ENCODE results near the gene KCNJ6. TPM values are rescaled to one million over a fixed set of nuclear protein-coding genes. Genes with fewer than 3 reads are reported as not detected.

KCNJ6 gene
- total and polyA plus RNA-seq, 5 donors from 2014 or later = not detected

GRCh38 chr21:37797403-37797802 is 118.9 kb downstream of the KCNJ6 start:
- H3K27me3 Mint-ChIP-seq = no peaks in the 10 kb centered on the region
- Histone ChIP-seq H3K27me3 (ENCODE audit: control insufficient read depth, insufficient read depth, low read length) (no peaks in the 10 kb centered on the region), H3K4me1 (ENCODE audit: control insufficient read depth, insufficient read depth, low read length, poor library complexity, severe bottlenecking) (no peaks in the 10 kb centered on the region), H3K27ac (ENCODE audit: insufficient read depth, low read length, poor library complexity, severe bottlenecking) (no peak overlapping the region), H3K36me3 (ENCODE audit: control insufficient read depth, insufficient read depth, low read length) (no peaks in the 10 kb centered on the region), H3K4me3 (ENCODE audit: low read depth, low read length) (no peak overlapping the region), H3K9me3 (ENCODE audit: control insufficient read depth in 2 of 2, low read length in 2 of 2) (no peaks in the 10 kb centered on the region)
- no peaks in the 10 kb centered on the region for H3K36me3 Mint-ChIP-seq
- H3K27ac Mint-ChIP-seq = no peak overlapping the region
- H3K4me3 Mint-ChIP-seq = no peak overlapping the region
- no peaks in the 10 kb centered on the region for H3K4me1 Mint-ChIP-seq
- no peak for ATAC-seq (ENCODE audit: low read depth in 2 of 2)
- DNase-seq = no peak
- peaks cover 0 to 1% (median 0%) of the 10 kb centered on the region in 7 donors for H3K9me3 Mint-ChIP-seq

DNA sequence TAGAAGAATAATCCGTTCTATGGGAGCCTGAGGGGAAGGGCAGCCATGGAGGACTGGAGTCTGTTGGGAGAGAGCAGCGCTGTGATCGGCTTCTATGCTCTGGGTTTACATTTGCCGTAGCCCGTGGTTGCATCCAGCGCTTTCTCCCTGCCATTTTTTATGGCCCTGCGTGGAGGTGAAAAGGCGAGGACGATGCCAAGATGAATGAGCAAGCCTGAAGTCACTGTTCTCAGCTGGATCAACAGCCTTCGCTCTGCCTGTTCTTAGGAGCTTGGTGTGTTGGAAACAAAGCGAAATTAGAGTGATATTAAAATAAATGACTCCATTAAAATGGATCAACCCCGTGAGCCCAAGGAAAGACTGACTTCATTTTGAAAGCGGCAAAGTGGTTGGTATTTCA is 120.2 kb downstream of the KCNJ6 start:
- Histone ChIP-seq H3K9me3 (ENCODE audit: control insufficient read depth in 2 of 2, low read length in 2 of 2) (no peaks in the 10 kb centered on the region), H3K4me1 (ENCODE audit: control insufficient read depth, insufficient read depth, low read length, poor library complexity, severe bottlenecking) (no peaks in the 10 kb centered on the region), H3K27me3 (ENCODE audit: control insufficient read depth, insufficient read depth, low read length) (no peaks in the 10 kb centered on the region), H3K27ac (ENCODE audit: insufficient read depth, low read length, poor library complexity, severe bottlenecking) (no peak overlapping the region), H3K36me3 (ENCODE audit: control insufficient read depth, insufficient read depth, low read length) (no peaks in the 10 kb centered on the region), H3K4me3 (ENCODE audit: low read depth, low read length) (no peak overlapping the region)
- Mint-ChIP-seq H3K9me3 (peaks cover 0 to 1% (median 0%) of the 10 kb centered on the region in 7 donors), H3K4me1 (no peaks in the 10 kb centered on the region), H3K36me3 (no peaks in the 10 kb centered on the region), H3K4me3 (no peak overlapping the region), H3K27ac (no peak overlapping the region), H3K27me3 (no peaks in the 10 kb centered on the region)
- ATAC-seq (ENCODE audit: low read depth in 2 of 2) = no peak
- DNase-seq = no peak

GRCh38 chr21:37793660-37794059 is 122.6 kb downstream of the KCNJ6 start:
- Mint-ChIP-seq H3K36me3 (no peaks in the 10 kb centered on the region), H3K27me3 (no peaks in the 10 kb centered on the region), H3K4me3 (no peak overlapping the region), H3K4me1 (no peaks in the 10 kb centered on the region), H3K27ac (no peak overlapping the region), H3K9me3 (peaks cover 0 to 3% (median 0%) of the 10 kb centered on the region in 7 donors)
- no peaks in the 10 kb centered on the region for H3K36me3 ChIP-seq (ENCODE audit: control insufficient read depth, insufficient read depth, low read length)
- no peak overlapping the region for H3K4me3 ChIP-seq (ENCODE audit: low read depth, low read length)
- H3K27me3 ChIP-seq (ENCODE audit: control insufficient read depth, insufficient read depth, low read length) = no peaks in the 10 kb centered on the region
- no peak for ATAC-seq (ENCODE audit: low read depth in 2 of 2)
- H3K4me1 ChIP-seq (ENCODE audit: control insufficient read depth, insufficient read depth, low read length, poor library complexity, severe bottlenecking) = no peaks in the 10 kb centered on the region
- no peaks in the 10 kb centered on the region for H3K9me3 ChIP-seq (ENCODE audit: control insufficient read depth in 2 of 2, low read length in 2 of 2)
- no peak overlapping the region for H3K27ac ChIP-seq (ENCODE audit: insufficient read depth, low read length, poor library complexity, severe bottlenecking)
- no peak for DNase-seq

- no peak overlapping the region for H3K4me3 ChIP-seq (ENCODE audit: low read depth, low read length)
- no peak for ATAC-seq (ENCODE audit: low read depth in 2 of 2)
- Mint-ChIP-seq H3K36me3 (no peaks in the 10 kb centered on the region), H3K4me1 (no peaks in the 10 kb centered on the region), H3K9me3 (peaks cover 0 to 6% (median 0%) of the 10 kb centered on the region in 7 donors), H3K27me3 (no peaks in the 10 kb centered on the region), H3K4me3 (no peak overlapping the region), H3K27ac (no peak overlapping the region)
- H3K9me3 ChIP-seq (ENCODE audit: control insufficient read depth in 2 of 2, low read length in 2 of 2) = no peaks in the 10 kb centered on the region
- no peaks in the 10 kb centered on the region for H3K4me1 ChIP-seq (ENCODE audit: control insufficient read depth, insufficient read depth, low read length, poor library complexity, severe bottlenecking)
- no peaks in the 10 kb centered on the region for H3K36me3 ChIP-seq (ENCODE audit: control insufficient read depth, insufficient read depth, low read length)
- DNase-seq = no peak
- no peak overlapping the region for H3K27ac ChIP-seq (ENCODE audit: insufficient read depth, low read length, poor library complexity, severe bottlenecking)
- no peaks in the 10 kb centered on the region for H3K27me3 ChIP-seq (ENCODE audit: control insufficient read depth, insufficient read depth, low read length)
These were observed 124.2 kb downstream of the KCNJ6 start for GRCh38 chr21:37792046-37792445.

DNA sequence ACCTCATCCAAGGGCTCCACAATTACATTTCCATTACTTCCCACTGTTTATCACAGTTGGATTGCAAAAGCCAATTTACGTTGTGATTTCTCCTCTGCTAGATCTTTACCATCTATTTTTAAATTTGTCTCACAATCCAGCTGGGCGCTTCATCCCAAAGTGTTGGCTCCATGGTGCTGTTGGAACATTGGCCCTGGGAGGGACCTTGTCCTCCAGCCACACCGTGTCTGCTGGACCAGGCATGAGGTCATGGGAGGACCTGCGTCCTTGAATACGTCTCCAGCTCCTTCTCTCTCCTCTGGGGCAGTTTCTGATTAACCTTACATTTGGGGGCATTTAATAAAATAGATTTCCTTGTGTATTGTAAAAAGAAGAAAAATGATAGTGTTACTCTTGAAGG is 125.4 kb downstream of the KCNJ6 start:
- H3K27me3 ChIP-seq (ENCODE audit: control insufficient read depth, insufficient read depth, low read length) = no peaks in the 10 kb centered on the region
- no peak overlapping the region for H3K27ac Mint-ChIP-seq
- H3K36me3 ChIP-seq (ENCODE audit: control insufficient read depth, insufficient read depth, low read length) = no peaks in the 10 kb centered on the region
- peaks cover 0 to 6% (median 0%) of the 10 kb centered on the region in 7 donors for H3K9me3 Mint-ChIP-seq
- no peak overlapping the region for H3K4me3 ChIP-seq (ENCODE audit: low read depth, low read length)
- DNase-seq (no peak), ATAC-seq (ENCODE audit: low read depth in 2 of 2) (no peak)
- no peak overlapping the region for H3K4me3 Mint-ChIP-seq
- no peaks in the 10 kb centered on the region for H3K4me1 ChIP-seq (ENCODE audit: control insufficient read depth, insufficient read depth, low read length, poor library complexity, severe bottlenecking)
- no peaks in the 10 kb centered on the region for H3K4me1 Mint-ChIP-seq
- no peaks in the 10 kb centered on the region for H3K27me3 Mint-ChIP-seq
- no peak overlapping the region for H3K27ac ChIP-seq (ENCODE audit: insufficient read depth, low read length, poor library complexity, severe bottlenecking)
- H3K9me3 ChIP-seq (ENCODE audit: control insufficient read depth in 2 of 2, low read length in 2 of 2) = no peaks in the 10 kb centered on the region
- H3K36me3 Mint-ChIP-seq = no peaks in the 10 kb centered on the region

- Mint-ChIP-seq H3K4me3 (no peak overlapping the region), H3K27ac (no peak overlapping the region), H3K36me3 (no peaks in the 10 kb centered on the region), H3K27me3 (no peaks in the 10 kb centered on the region), H3K9me3 (peaks cover 0 to 6% (median 0%) of the 10 kb centered on the region in 7 donors), H3K4me1 (no peaks in the 10 kb centered on the region)
- Histone ChIP-seq H3K4me3 (ENCODE audit: low read depth, low read length) (no peak overlapping the region), H3K36me3 (ENCODE audit: control insufficient read depth, insufficient read depth, low read length) (no peaks in the 10 kb centered on the region), H3K27ac (ENCODE audit: insufficient read depth, low read length, poor library complexity, severe bottlenecking) (no peak overlapping the region), H3K9me3 (ENCODE audit: control insufficient read depth in 2 of 2, low read length in 2 of 2) (no peaks in the 10 kb centered on the region), H3K4me1 (ENCODE audit: control insufficient read depth, insufficient read depth, low read length, poor library complexity, severe bottlenecking) (no peaks in the 10 kb centered on the region), H3K27me3 (ENCODE audit: control insufficient read depth, insufficient read depth, low read length) (no peaks in the 10 kb centered on the region)
- ATAC-seq (ENCODE audit: low read depth in 2 of 2) (no peak), DNase-seq (no peak)
These were observed 127.8 kb downstream of the KCNJ6 start for GRCh38 chr21:37788503-37788902.

GRCh38 chr21:37787456-37787855 is 128.8 kb downstream of the KCNJ6 start:
- Histone ChIP-seq H3K36me3 (ENCODE audit: control insufficient read depth, insufficient read depth, low read length) (no peaks in the 10 kb centered on the region), H3K4me1 (ENCODE audit: control insufficient read depth, insufficient read depth, low read length, poor library complexity, severe bottlenecking) (no peaks in the 10 kb centered on the region), H3K27me3 (ENCODE audit: control insufficient read depth, insufficient read depth, low read length) (no peaks in the 10 kb centered on the region), H3K4me3 (ENCODE audit: low read depth, low read length) (no peak overlapping the region), H3K9me3 (ENCODE audit: control insufficient read depth in 2 of 2, low read length in 2 of 2) (no peaks in the 10 kb centered on the region), H3K27ac (ENCODE audit: insufficient read depth, low read length, poor library complexity, severe bottlenecking) (no peak overlapping the region)
- Mint-ChIP-seq H3K4me1 (no peaks in the 10 kb centered on the region), H3K4me3 (no peak overlapping the region), H3K27me3 (no peaks in the 10 kb centered on the region), H3K27ac (no peak overlapping the region), H3K36me3 (no peaks in the 10 kb centered on the region), H3K9me3 (peaks cover 0 to 9% (median 0%) of the 10 kb centered on the region in 7 donors)
- DNase-seq (no peak), ATAC-seq (ENCODE audit: low read depth in 2 of 2) (no peak)

GRCh38 chr21:37784591-37785318 is 131.5 kb downstream of the KCNJ6 start:
- no peak overlapping the region for H3K4me3 ChIP-seq (ENCODE audit: low read depth, low read length)
- no peaks in the 10 kb centered on the region for H3K36me3 Mint-ChIP-seq
- no peak overlapping the region for H3K27ac Mint-ChIP-seq
- DNase-seq (no peak), ATAC-seq (ENCODE audit: low read depth in 2 of 2) (no peak)
- peaks cover 0 to 6% of the 10 kb centered on the region in 2 experiments for H3K9me3 ChIP-seq (ENCODE audit: control insufficient read depth in 2 of 2, low read length in 2 of 2)
- no peaks in the 10 kb centered on the region for H3K27me3 Mint-ChIP-seq
- no peaks in the 10 kb centered on the region for H3K4me1 Mint-ChIP-seq
- no peak overlapping the region for H3K27ac ChIP-seq (ENCODE audit: insufficient read depth, low read length, poor library complexity, severe bottlenecking)
- peaks cover 0 to 13% (median 1%) of the 10 kb centered on the region in 7 donors for H3K9me3 Mint-ChIP-seq
- no peaks in the 10 kb centered on the region for H3K4me1 ChIP-seq (ENCODE audit: control insufficient read depth, insufficient read depth, low read length, poor library complexity, severe bottlenecking)
- no peaks in the 10 kb centered on the region for H3K36me3 ChIP-seq (ENCODE audit: control insufficient read depth, insufficient read depth, low read length)
- no peak overlapping the region for H3K4me3 Mint-ChIP-seq
- H3K27me3 ChIP-seq (ENCODE audit: control insufficient read depth, insufficient read depth, low read length) = no peaks in the 10 kb centered on the region

Data from CD4-positive, CD25-positive, alpha-beta regulatory T cell (primary cell).